ENCODE data around the gene STK4. TPM values are rescaled to one million over a fixed set of nuclear protein-coding genes. Genes with fewer than 3 reads are reported as not detected.

Gene STK4
- total RNA-seq, 1 donor from 2014 or later: 24.4 TPM

- DNase-seq: no peak
Observed at GRCh38 chr20:45029884-45030283, 63.6 kb downstream of the STK4 start.

GRCh38 chr20:45032276-45032675 is 66.0 kb downstream of the STK4 start:
- DNase-seq: no peak

- DNase-seq: no peak
Observed at GRCh38 chr20:45032781-45033180, 66.5 kb downstream of the STK4 start.

- no peak for DNase-seq
Observed at GRCh38 chr20:45034436-45034835, 68.1 kb downstream of the STK4 start.

- DNase-seq: no peak
Observed at GRCh38 chr20:45036044-45036755, 69.9 kb downstream of the STK4 start.

- DNase-seq: no peak
Observed at GRCh38 chr20:45037050-45037449, 70.7 kb downstream of the STK4 start.

GRCh38 chr20:45037635-45038034 is 71.3 kb downstream of the STK4 start:
- no peak for DNase-seq

- no peak for DNase-seq
Observed at GRCh38 chr20:45038745-45039474, 72.6 kb downstream of the STK4 start.

- no peak for DNase-seq
Observed at GRCh38 chr20:45039475-45039820, 73.1 kb downstream of the STK4 start.

- peak; percentile 27 for DNase-seq
Observed at GRCh38 chr20:45041464-45042337, 75.4 kb downstream of the STK4 start.

- DNase-seq: no peak
Observed at GRCh38 chr20:45042978-45043377, 76.7 kb downstream of the STK4 start.

GRCh38 chr20:45044084-45044573 is 77.8 kb downstream of the STK4 start:
- peak; percentile 83 for DNase-seq

- DNase-seq: no peak
Observed at GRCh38 chr20:45044601-45045000, 78.3 kb downstream of the STK4 start.

GRCh38 chr20:45047581-45048119 is 81.3 kb downstream of the STK4 start:
- DNase-seq: no peak

- no peak for DNase-seq
Observed at GRCh38 chr20:45049438-45049837, 83.1 kb downstream of the STK4 start.

- no peak for DNase-seq
Observed at GRCh38 chr20:45049904-45050471, 83.7 kb downstream of the STK4 start.

- DNase-seq: no peak
Observed at GRCh38 chr20:45051204-45052060, 85.1 kb downstream of the STK4 start.

- peak; percentile 61 for DNase-seq
Observed at GRCh38 chr20:45052698-45053429, 86.6 kb downstream of the STK4 start.

GRCh38 chr20:45053430-45054351 is 87.4 kb downstream of the STK4 start:
- DNase-seq: no peak
